Activated naive CD4-positive, alpha-beta T cell treated with anti-CD3 and anti-CD28 coated beads, Interleukin-2, amount 50 U/mL, for 72 hours (primary cell): Measurements from ENCODE around the gene SPRR4. TPM values are rescaled to one million over a fixed set of nuclear protein-coding genes. Genes with fewer than 3 reads are reported as not detected.
A peak's percentile ranks its signal among the peaks of the same experiment; 100 is the strongest.

Experiments
- ATAC-seq, 2 donors: fragments of 150-1000 bp; cut with Tn5 transposase; 2 replicates each; pipeline ENCODE4 v1.10.0; 2021; ENCODE audit warnings: mild to moderate bottlenecking in 2 of 2, moderate library complexity in 2 of 2
- DNase-seq, 2 donors: peaks; one replicate each; pipeline ENCODE4 v3.0.0; 2021 to 2022; ENCODE audit warnings: low spot score in 2 of 2
- H3K27ac Mint-ChIP-seq, 2 donors: one replicate each; pipeline ENCODE4 v1.8.0; 2022; ENCODE audit warnings: mild to moderate bottlenecking in 2 of 2, mixed read lengths in 2 of 2
- H3K36me3 Mint-ChIP-seq, 2 donors: one replicate each; pipeline ENCODE4 v1.8.0; 2022; ENCODE audit warnings: mixed read lengths in 2 of 2
- H3K9me3 Mint-ChIP-seq, 2 donors: one replicate each; pipeline ENCODE4 v1.8.0; 2022; ENCODE audit warnings: mixed read lengths in 2 of 2
- total RNA-seq, 2 donors: library from RNA; stranded (reverse); gene quantifications; one replicate each; pipeline ENCODE4 v1.2.3, GENCODE V29; 2022

The SPRR4 gene
- total RNA-seq, 2 donors from 2014 or later, result not detected

DNA sequence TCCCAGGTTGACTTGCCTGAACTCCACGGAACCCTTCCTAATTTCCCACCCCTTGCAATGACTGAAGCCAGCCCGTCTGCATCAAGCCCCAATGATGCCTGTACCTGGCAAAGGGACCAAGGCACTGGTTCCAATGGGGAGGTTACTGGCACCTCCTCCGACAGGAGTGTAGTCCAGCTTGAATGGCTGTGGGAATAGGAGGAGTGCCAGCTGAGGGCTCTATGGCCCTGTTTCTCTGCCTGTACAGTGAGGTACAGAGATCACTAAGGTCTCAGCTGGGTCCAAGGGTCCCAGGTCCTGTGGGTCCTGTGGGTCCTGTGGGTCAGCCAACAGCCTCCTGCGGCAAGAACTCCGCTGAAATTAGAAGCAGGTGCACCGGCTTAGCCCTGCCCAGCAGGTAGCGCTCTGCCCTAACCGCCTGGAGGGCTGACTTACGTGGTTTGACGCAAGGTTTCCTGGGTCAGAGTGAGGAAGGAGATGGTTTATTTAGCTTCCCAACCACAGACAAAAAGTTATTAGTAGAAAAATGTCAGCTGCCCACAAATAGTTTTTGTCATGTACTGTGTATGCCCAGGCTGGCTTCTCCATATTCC is 9.9 kb upstream of the SPRR4 start:
- Mint-ChIP-seq H3K36me3 (no peaks in the 10 kb centered on the region), H3K9me3 (no peaks in the 10 kb centered on the region), H3K27ac (no peak overlapping the region)
- DNase-seq (no peak), ATAC-seq (no peak)

GRCh38 chr1:152961226-152961891 is 9.1 kb upstream of the SPRR4 start:
- DNase-seq (no peak), ATAC-seq (no peak)
- H3K36me3 Mint-ChIP-seq, result no peaks in the 10 kb centered on the region
- no peak overlapping the region for H3K27ac Mint-ChIP-seq
- no peaks in the 10 kb centered on the region for H3K9me3 Mint-ChIP-seq

GRCh38 chr1:152962876-152963415 is 7.5 kb upstream of the SPRR4 start:
- no peak overlapping the region for H3K27ac Mint-ChIP-seq
- DNase-seq (no peak), ATAC-seq (no peak)
- no peaks in the 10 kb centered on the region for H3K9me3 Mint-ChIP-seq
- H3K36me3 Mint-ChIP-seq, result no peaks in the 10 kb centered on the region

DNA sequence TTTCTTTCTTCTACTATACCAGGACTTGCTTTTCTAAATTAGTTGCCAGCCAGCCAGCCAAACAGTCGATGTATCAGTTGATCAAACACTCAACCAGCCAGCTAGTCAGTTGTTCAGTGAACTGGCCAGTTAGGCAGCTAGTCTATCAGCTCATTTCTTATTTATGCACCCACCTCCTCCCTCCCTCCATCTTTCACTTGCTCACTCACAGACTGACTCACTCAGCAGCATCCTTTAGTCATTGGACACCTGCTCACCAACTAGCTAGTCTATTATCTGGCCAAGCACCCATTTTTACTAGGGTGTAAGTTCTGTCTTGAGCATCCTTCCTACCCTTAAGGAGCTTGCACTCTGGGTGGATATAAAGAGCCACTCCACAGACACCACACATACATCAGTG is 5.9 kb upstream of the SPRR4 start:
- Mint-ChIP-seq H3K36me3 (no peaks in the 10 kb centered on the region), H3K27ac (no peak overlapping the region)
- no peak for ATAC-seq

DNA sequence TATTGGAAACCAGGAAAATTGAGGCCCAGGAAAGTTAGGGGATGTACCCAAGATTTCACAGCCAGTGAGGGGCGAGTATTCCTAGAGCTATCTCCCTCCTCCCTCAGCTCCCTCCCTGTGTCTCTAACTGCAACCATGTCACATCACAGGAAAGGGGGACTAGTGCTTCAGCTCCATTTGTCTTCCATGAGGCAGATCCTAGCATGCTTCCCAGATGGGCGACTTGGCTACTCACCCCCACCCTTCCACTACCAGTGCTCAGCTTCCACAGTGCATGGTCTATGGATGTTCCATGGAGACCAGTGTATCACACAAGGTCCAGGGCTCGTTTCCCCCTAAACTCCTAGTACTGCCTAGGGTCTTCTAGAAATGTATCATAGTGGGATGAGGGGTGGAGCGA is 4.6 kb upstream of the SPRR4 start:
- H3K36me3 Mint-ChIP-seq, result no peaks in the 10 kb centered on the region
- no peaks in the 10 kb centered on the region for H3K9me3 Mint-ChIP-seq
- DNase-seq, result no peak
- no peak overlapping the region for H3K27ac Mint-ChIP-seq
- no peak for ATAC-seq

More for the DNA sequence above, 5.9 kb upstream of the SPRR4 start:
- no peaks in the 10 kb centered on the region for H3K9me3 Mint-ChIP-seq
- no peak for DNase-seq

GRCh38 chr1:152967201-152967600 is 3.2 kb upstream of the SPRR4 start:
- H3K27ac Mint-ChIP-seq, result no peak overlapping the region
- H3K9me3 Mint-ChIP-seq, result no peaks in the 10 kb centered on the region
- ATAC-seq, result peak in 1 of 2 donors; percentile 83
- no peaks in the 10 kb centered on the region for H3K36me3 Mint-ChIP-seq
- DNase-seq, result no peak

- ATAC-seq, result peak in 1 of 2 donors; percentile 47
- Mint-ChIP-seq H3K36me3 (no peaks in the 10 kb centered on the region), H3K9me3 (no peaks in the 10 kb centered on the region), H3K27ac (no peak overlapping the region)
- no peak for DNase-seq
Observed at GRCh38 chr1:152968248-152968647, 2.2 kb upstream of the SPRR4 start.

DNA sequence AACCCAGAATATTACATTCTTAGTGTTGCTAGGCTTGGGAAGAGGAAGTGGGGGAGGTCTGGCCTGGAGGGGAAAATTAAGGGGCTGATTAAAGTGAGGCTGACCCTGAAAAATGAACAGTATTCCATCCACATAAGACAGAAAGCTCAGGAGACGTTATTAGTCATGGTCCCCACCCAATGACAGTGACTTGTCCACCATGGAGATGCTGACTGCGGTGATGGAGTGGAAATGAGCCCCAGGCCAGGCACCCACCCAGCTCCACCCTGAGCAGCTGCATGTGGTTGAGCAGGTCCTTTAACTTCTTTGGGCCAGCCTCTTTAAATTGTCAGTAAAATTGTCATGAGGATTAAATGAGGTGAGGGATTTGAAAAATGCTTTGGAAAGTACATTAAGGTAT is 1.4 kb upstream of the SPRR4 start:
- Mint-ChIP-seq H3K9me3 (no peaks in the 10 kb centered on the region), H3K27ac (no peak overlapping the region), H3K36me3 (no peaks in the 10 kb centered on the region)
- no peak for DNase-seq
- no peak for ATAC-seq

DNA sequence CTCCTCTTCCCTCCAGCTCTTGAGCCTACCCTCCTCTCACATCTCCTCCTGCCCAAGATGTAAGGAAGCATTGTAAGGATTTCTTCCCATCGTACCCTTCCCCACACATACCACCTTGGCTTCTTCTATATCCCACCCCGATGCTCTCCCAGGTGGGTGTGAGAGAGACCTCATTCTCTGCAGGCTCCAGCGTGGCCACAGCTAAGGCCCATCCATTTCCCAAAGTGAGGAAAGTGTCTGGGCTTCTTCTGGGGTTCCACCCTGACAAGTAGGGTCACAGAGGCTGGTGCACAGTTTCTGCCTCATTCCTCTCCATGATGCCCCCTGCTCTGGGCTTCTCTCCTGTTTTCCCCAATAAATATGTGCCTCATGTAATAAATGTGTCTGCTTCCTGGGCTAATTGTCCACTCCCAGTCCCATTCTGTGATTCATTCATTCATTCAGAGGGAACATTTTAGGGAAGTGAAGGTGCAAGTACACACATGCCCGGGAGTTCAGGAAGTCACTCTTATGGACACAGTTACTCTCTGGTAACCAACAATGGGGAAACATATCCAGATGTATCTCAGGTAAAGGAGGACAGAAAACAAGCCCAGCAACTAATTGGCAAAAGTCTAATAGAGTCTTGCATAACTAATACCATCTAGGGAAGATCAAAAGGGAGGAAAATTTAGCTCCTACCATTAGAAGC is 1.9 kb downstream of the SPRR4 start:
- no peaks in the 10 kb centered on the region for H3K36me3 Mint-ChIP-seq
- H3K27ac Mint-ChIP-seq, result no peak overlapping the region
- no peak for DNase-seq
- no peaks in the 10 kb centered on the region for H3K9me3 Mint-ChIP-seq
- no peak for ATAC-seq

GRCh38 chr1:152976688-152977087 is 6.2 kb downstream of the SPRR4 start:
- ATAC-seq (no peak), DNase-seq (no peak)
- Mint-ChIP-seq H3K9me3 (no peaks in the 10 kb centered on the region), H3K36me3 (no peaks in the 10 kb centered on the region), H3K27ac (no peak overlapping the region)

DNA sequence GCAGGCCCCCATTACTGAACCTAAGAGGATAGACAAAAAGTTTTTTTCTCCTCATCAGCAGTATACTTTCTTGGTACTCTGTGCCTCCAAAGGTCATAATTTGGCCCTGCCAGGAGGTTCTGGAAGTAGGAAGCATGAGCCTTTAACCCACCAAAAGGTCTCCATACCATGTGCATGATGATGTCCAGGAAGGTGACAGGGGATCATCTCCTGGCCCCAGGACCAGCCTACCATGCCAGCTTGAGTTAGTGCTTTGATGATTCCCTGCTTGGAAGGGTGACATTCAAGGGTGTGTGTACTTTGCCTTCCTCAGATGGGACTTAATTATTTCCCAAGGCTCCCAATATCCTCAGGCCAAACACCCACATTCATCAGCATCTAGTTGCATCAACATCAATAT is 7.2 kb downstream of the SPRR4 start:
- ATAC-seq, result no peak
- H3K27ac Mint-ChIP-seq, result no peak overlapping the region
- H3K36me3 Mint-ChIP-seq, result no peaks in the 10 kb centered on the region
- DNase-seq, result no peak
- no peaks in the 10 kb centered on the region for H3K9me3 Mint-ChIP-seq

DNA sequence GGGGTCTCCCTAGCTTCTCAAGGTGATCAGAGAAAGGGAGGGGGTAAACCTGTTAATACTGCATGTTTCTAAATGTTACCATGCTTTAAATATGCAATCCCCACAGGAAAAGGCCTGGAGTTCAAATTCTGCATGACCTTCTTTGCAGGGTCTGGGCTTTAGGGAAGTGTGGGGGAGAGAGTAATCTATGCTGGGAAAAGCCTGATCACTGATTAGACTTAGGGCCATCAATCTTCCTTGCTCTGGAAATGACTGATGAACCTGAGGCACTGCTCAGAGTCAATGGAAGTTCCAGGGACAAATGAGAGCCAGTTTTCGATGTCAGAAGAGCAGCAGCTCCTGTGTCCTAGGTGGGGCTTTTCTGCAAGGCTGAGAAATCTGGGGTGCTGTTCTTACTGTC is 10.2 kb downstream of the SPRR4 start:
- ATAC-seq (no peak), DNase-seq (no peak)
- H3K9me3 Mint-ChIP-seq, result no peaks in the 10 kb centered on the region
- no peaks in the 10 kb centered on the region for H3K36me3 Mint-ChIP-seq
- H3K27ac Mint-ChIP-seq, result no peak overlapping the region

DNA sequence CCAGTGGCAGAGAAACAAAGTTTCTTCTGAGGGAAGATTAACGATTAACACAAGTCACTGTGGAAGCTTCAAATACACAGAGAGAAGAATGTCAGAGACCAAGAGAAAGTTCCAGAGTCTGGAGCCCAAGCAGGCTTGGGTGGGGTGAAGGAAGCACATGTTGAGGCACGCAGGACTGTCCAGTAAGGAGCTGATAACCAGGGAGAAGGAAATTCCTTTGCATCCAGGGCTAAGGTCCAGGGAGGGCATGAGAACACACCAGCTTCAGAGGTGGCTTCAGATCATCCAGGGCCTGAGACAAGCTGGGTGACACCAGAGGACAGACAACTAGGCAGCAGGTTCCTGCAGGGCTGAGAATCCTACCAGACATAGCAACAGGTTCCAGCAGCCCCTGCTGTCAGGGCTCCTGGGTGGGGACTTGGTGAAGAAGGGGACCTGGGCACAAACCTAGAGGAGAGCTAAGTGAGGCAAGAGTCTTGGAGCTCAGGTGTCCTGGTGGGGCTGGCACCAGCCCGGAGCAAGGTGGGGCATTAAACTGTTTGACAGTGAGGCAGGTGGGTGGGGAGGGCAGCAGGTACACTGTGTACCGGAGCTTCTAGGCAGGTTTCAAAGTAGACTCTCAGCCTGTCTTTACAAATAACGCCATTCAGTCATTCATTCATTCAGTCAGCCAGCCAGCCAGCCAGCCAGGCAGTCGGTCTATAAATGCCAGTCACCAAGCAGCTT is 10.9 kb downstream of the SPRR4 start:
- H3K36me3 Mint-ChIP-seq, result no peaks in the 10 kb centered on the region
- H3K9me3 Mint-ChIP-seq, result no peaks in the 10 kb centered on the region
- ATAC-seq, result no peak
- no peak overlapping the region for H3K27ac Mint-ChIP-seq
- no peak for DNase-seq

GRCh38 chr1:152982076-152982475 is 11.6 kb downstream of the SPRR4 start:
- H3K36me3 Mint-ChIP-seq, result no peaks in the 10 kb centered on the region
- ATAC-seq, result no peak
- DNase-seq, result no peak
- H3K27ac Mint-ChIP-seq, result no peak overlapping the region
- no peaks in the 10 kb centered on the region for H3K9me3 Mint-ChIP-seq

GRCh38 chr1:152983234-152983633 is 12.8 kb downstream of the SPRR4 start:
- H3K36me3 Mint-ChIP-seq, result no peaks in the 10 kb centered on the region
- H3K27ac Mint-ChIP-seq, result no peak overlapping the region
- no peak for DNase-seq
- no peak for ATAC-seq
- H3K9me3 Mint-ChIP-seq, result no peaks in the 10 kb centered on the region

DNA sequence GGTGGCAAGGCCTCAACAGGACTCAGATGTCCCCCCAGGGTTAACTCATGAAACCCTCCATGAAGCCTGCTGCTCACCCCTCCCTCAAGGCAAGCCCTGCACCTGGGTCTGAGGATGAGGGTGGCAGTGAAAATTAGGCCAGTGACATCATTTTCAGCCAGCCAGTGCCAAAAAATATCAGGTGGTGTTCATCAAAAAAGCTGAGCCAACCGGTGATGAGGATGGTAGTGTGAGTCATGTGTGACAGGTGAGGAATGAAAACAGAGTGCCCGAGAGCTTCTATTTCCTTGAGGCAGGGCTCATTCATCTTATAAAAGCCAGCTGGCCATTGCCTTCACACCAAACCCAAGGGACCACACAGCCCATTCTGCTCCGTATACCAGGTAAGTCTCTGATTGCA is 13.3 kb downstream of the SPRR4 start, which contains the start of gene SPRR1A:
TSS of gene SPRR1A (plus strand) at position 339 of the 400 bp plus-strand sequence. CDS start 1,150 bp downstream, outside the sequence.
- no peaks in the 10 kb centered on the region for H3K9me3 Mint-ChIP-seq
- DNase-seq, result no peak
- no peak within 1 kb of the TSS for H3K27ac Mint-ChIP-seq
- no peak for ATAC-seq
- no peaks in the 10 kb centered on the region for H3K36me3 Mint-ChIP-seq

- H3K9me3 Mint-ChIP-seq, result no peaks in the 10 kb centered on the region
- DNase-seq (no peak), ATAC-seq (no peak)
- H3K27ac Mint-ChIP-seq, result no peak overlapping the region
- no peaks in the 10 kb centered on the region for H3K36me3 Mint-ChIP-seq
Observed at GRCh38 chr1:152986578-152986977, 16.1 kb downstream of the SPRR4 start.
